Activated CD4-positive, alpha-beta memory T cell treated with anti-CD3 and anti-CD28 coated beads for 36 hours (primary cell): ENCODE measurements around the gene CELA1. TPM values are rescaled to one million over a fixed set of nuclear protein-coding genes. Genes with fewer than 3 reads are reported as not detected.

ENCODE experiments used
- CTCF ChIA-PET: fragments of 350-600 bp; sonication (Branson Sonifier 250); formaldehyde crosslinking; loops from one replicate; lab custom pipeline; 2021; ENCODE audit warnings: antibody characterized with exemption, inconsistent platforms; lab: Charles Lee
- POLR2A ChIA-PET: fragments of 350-600 bp; sonication (Branson Sonifier 250); formaldehyde crosslinking; loops from one replicate; lab custom pipeline; 2021; ENCODE audit warnings: antibody characterized with exemption; lab: Charles Lee
- DNase-seq: peaks from one replicate; pipeline ENCODE4 v3.0.0-alpha.2; 2020
- H3K27ac Mint-ChIP-seq: one replicate; pipeline ENCODE4 v1.8.0; 2021; ENCODE audit warnings: mixed read lengths
- H3K27me3 Mint-ChIP-seq: one replicate; pipeline ENCODE4 v1.8.0; 2021; ENCODE audit warnings: mixed read lengths
- H3K36me3 Mint-ChIP-seq: one replicate; pipeline ENCODE4 v1.8.0; 2021; ENCODE audit warnings: mixed read lengths
- H3K4me1 Mint-ChIP-seq: one replicate; pipeline ENCODE4 v1.8.0; 2021; ENCODE audit warnings: low read depth, mixed read lengths
- H3K4me3 Mint-ChIP-seq: one replicate; pipeline ENCODE4 v1.8.0; 2021; ENCODE audit warnings: mild to moderate bottlenecking, mixed read lengths
- H3K9me3 Mint-ChIP-seq: one replicate; pipeline ENCODE4 v1.8.0; 2021; ENCODE audit warnings: mixed read lengths
- intact Hi-C: fragments of 100-400 bp; cut with micrococcal nuclease; formaldehyde crosslinking; loops from one replicate; pipeline ENCODE4 v1.15.1; 2023
- total RNA-seq, 2 experiments: library from RNA; stranded (reverse); gene quantifications; one replicate each; pipeline ENCODE4 v1.2.3, GENCODE V29; 2021

Gene CELA1
- total RNA-seq, 2 experiments from 2014 or later, result 0.24 TPM; not detected in 1

GRCh38 chr12:51359851-51360250 lies 13.4 kb upstream of the CELA1 start:
- DNase-seq, result no peak
- no peaks in the 10 kb centered on the region for H3K27me3 Mint-ChIP-seq
- POLR2A ChIA-PET, result no interaction called here
- CTCF ChIA-PET, result interaction anchor here (1.2 kb wide), 1 partner anchor 19 kb away, joined by 3 read pairs; no protein-coding TSS in a partner anchor
- no peak overlapping the region for H3K4me3 Mint-ChIP-seq
- H3K9me3 Mint-ChIP-seq, result no peaks in the 10 kb centered on the region
- H3K4me1 Mint-ChIP-seq, result peaks cover 12% of the 10 kb centered on the region
- intact Hi-C loops, result no loop called here
- H3K27ac Mint-ChIP-seq, result no peak overlapping the region
- H3K36me3 Mint-ChIP-seq, result peaks cover 3% of the 10 kb centered on the region

GRCh38 chr12:51358496-51358895 lies 12.0 kb upstream of the CELA1 start:
- DNase-seq, result no peak
- Mint-ChIP-seq H3K36me3 (peaks cover 3% of the 10 kb centered on the region), H3K4me1 (peaks cover 12% of the 10 kb centered on the region), H3K9me3 (no peaks in the 10 kb centered on the region), H3K27ac (peak overlapping the region; percentile 15), H3K4me3 (no peak overlapping the region), H3K27me3 (no peaks in the 10 kb centered on the region)
- ChIA-PET CTCF (interaction anchor here (1.0 kb wide), 1 partner anchor 174 kb away, joined by 3 read pairs; no protein-coding TSS in a partner anchor), POLR2A (no interaction called here)
- intact Hi-C loops, result no loop called here

GRCh38 chr12:51357374-51358047 lies 11.0 kb upstream of the CELA1 start:
- Mint-ChIP-seq H3K36me3 (peaks cover 3% of the 10 kb centered on the region), H3K27ac (no peak overlapping the region), H3K4me3 (no peak overlapping the region), H3K4me1 (peaks cover 12% of the 10 kb centered on the region), H3K27me3 (no peaks in the 10 kb centered on the region), H3K9me3 (no peaks in the 10 kb centered on the region)
- intact Hi-C loops, result no loop called here
- CTCF ChIA-PET, result no interaction called here
- peak; percentile 64 for DNase-seq
- POLR2A ChIA-PET, result no interaction called here

GRCh38 chr12:51351913-51352532 lies 5.5 kb upstream of the CELA1 start:
- H3K27me3 Mint-ChIP-seq, result no peaks in the 10 kb centered on the region
- peaks cover 3% of the 10 kb centered on the region for H3K4me1 Mint-ChIP-seq
- ChIA-PET CTCF (interaction anchor here (0.6 to 4.8 kb wide), 10 partner anchors 11 to 525 kb away, joined by 3 to 45 read pairs (median 4); no protein-coding TSS in a partner anchor), POLR2A (interaction anchor here (0.6 kb wide), 1 partner anchor 103 kb away, joined by 4 read pairs; no protein-coding TSS in a partner anchor)
- peak; percentile 63 for DNase-seq
- H3K9me3 Mint-ChIP-seq, result no peaks in the 10 kb centered on the region
- no peak overlapping the region for H3K27ac Mint-ChIP-seq
- intact Hi-C loops, result no loop called here
- peaks cover 1% of the 10 kb centered on the region for H3K36me3 Mint-ChIP-seq
- H3K4me3 Mint-ChIP-seq, result no peak overlapping the region

- DNase-seq, result no peak
- Mint-ChIP-seq H3K27me3 (no peaks in the 10 kb centered on the region), H3K4me1 (no peaks in the 10 kb centered on the region), H3K9me3 (no peaks in the 10 kb centered on the region), H3K27ac (no peak overlapping the region), H3K4me3 (no peak overlapping the region), H3K36me3 (no peaks in the 10 kb centered on the region)
- CTCF ChIA-PET, result interaction anchor here (1.6 to 4.8 kb wide), 2 partner anchors 8 to 87 kb away, joined by 12 to 45 read pairs; no protein-coding TSS in a partner anchor
- POLR2A ChIA-PET, result no interaction called here
- intact Hi-C loops, result loop anchor here (10.0 kb wide), 1 partner anchor 584 kb away; the partner anchor contains the start of gene ATF1
These were observed 2.5 kb upstream of the CELA1 start for GRCh38 chr12:51349026-51349425.

- ChIA-PET CTCF (no interaction called here), POLR2A (no interaction called here)
- Mint-ChIP-seq H3K9me3 (no peaks in the 10 kb centered on the region), H3K27me3 (no peaks in the 10 kb centered on the region), H3K4me1 (peaks cover 2% of the 10 kb centered on the region), H3K27ac (peak overlapping the region; percentile 38), H3K4me3 (no peak overlapping the region), H3K36me3 (no peaks in the 10 kb centered on the region)
- intact Hi-C loops, result loop anchor here (10.0 kb wide), 1 partner anchor 583 kb away; the partner anchor contains the start of gene ATF1
- no peak for DNase-seq
These were observed 1.6 kb upstream of the CELA1 start for GRCh38 chr12:51348116-51348515.

- POLR2A ChIA-PET, result no interaction called here
- Mint-ChIP-seq H3K27me3 (no peaks in the 10 kb centered on the region), H3K27ac (no peak overlapping the region), H3K9me3 (no peaks in the 10 kb centered on the region), H3K4me3 (no peak overlapping the region), H3K4me1 (peaks cover 19% of the 10 kb centered on the region), H3K36me3 (no peaks in the 10 kb centered on the region)
- CTCF ChIA-PET, result no interaction called here
- DNase-seq, result no peak
- intact Hi-C loops, result loop anchor here (10.0 kb wide), 1 partner anchor 581 kb away; the partner anchor contains the start of gene ATF1
These were observed 798 bp downstream of the CELA1 start for GRCh38 chr12:51345681-51346080.

- ChIA-PET CTCF (interaction anchor here (3.9 to 5.8 kb wide), 4 partner anchors 8 to 81 kb away, joined by 38 to 118 read pairs (median 44); partner anchors contain the start of gene SMAGP), POLR2A (no interaction called here)
- peaks cover 19% of the 10 kb centered on the region for H3K4me1 Mint-ChIP-seq
- no peak for DNase-seq
- no peaks in the 10 kb centered on the region for H3K9me3 Mint-ChIP-seq
- H3K27ac Mint-ChIP-seq, result no peak overlapping the region
- H3K36me3 Mint-ChIP-seq, result no peaks in the 10 kb centered on the region
- intact Hi-C loops, result loop anchor here (10.0 kb wide), 1 partner anchor 578 kb away; the partner anchor contains the start of gene ATF1
- H3K4me3 Mint-ChIP-seq, result no peak overlapping the region
- H3K27me3 Mint-ChIP-seq, result no peaks in the 10 kb centered on the region
These were observed 3.3 kb downstream of the CELA1 start for GRCh38 chr12:51343201-51343600.

GRCh38 chr12:51342416-51342815 lies 4.1 kb downstream of the CELA1 start:
- Mint-ChIP-seq H3K9me3 (no peaks in the 10 kb centered on the region), H3K4me3 (no peak overlapping the region), H3K27ac (no peak overlapping the region), H3K27me3 (no peaks in the 10 kb centered on the region), H3K4me1 (peaks cover 19% of the 10 kb centered on the region), H3K36me3 (no peaks in the 10 kb centered on the region)
- intact Hi-C loops, result loop anchor here (10.0 kb wide), 1 partner anchor 578 kb away; the partner anchor contains the start of gene ATF1
- ChIA-PET POLR2A (no interaction called here), CTCF (interaction anchor here (1.5 to 5.8 kb wide), 11 partner anchors 9 to 517 kb away, joined by 6 to 118 read pairs (median 11); partner anchors contain the start of genes DAZAP2, LETMD1 and SMAGP)
- DNase-seq, result no peak

- no peaks in the 10 kb centered on the region for H3K27me3 Mint-ChIP-seq
- CTCF ChIA-PET, result interaction anchor here (0.7 to 5.8 kb wide), 60 partner anchors 10 to 576 kb away, joined by 3 to 118 read pairs (median 5); partner anchors contain the start of genes ATF1, BIN2, CSRNP2 and DAZAP2
- no peak overlapping the region for H3K4me3 Mint-ChIP-seq
- no peaks in the 10 kb centered on the region for H3K36me3 Mint-ChIP-seq
- no peaks in the 10 kb centered on the region for H3K9me3 Mint-ChIP-seq
- H3K4me1 Mint-ChIP-seq, result peaks cover 19% of the 10 kb centered on the region
- peak; percentile 78 for DNase-seq
- intact Hi-C loops, result loop anchor here (1.0 to 10.0 kb wide), 6 partner anchors 19 to 577 kb away; partner anchors contain the start of genes ATF1 and LETMD1
- no peak overlapping the region for H3K27ac Mint-ChIP-seq
- POLR2A ChIA-PET, result interaction anchor here (0.6 to 1.3 kb wide), 3 partner anchors 19 to 577 kb away, joined by 3 to 4 read pairs (median 4); partner anchors contain the start of gene ATF1
These were observed 5.0 kb downstream of the CELA1 start for GRCh38 chr12:51341251-51342007.

GRCh38 chr12:51339750-51340149 lies 6.7 kb downstream of the CELA1 start:
- H3K36me3 Mint-ChIP-seq, result no peaks in the 10 kb centered on the region
- H3K4me1 Mint-ChIP-seq, result peaks cover 19% of the 10 kb centered on the region
- DNase-seq, result no peak
- H3K4me3 Mint-ChIP-seq, result no peak overlapping the region
- H3K27me3 Mint-ChIP-seq, result no peaks in the 10 kb centered on the region
- intact Hi-C loops, result loop anchor here (2.0 to 10.0 kb wide), 4 partner anchors 17 to 575 kb away; partner anchors contain the start of genes ATF1 and LETMD1
- ChIA-PET POLR2A (interaction anchor here (0.8 kb wide), 1 partner anchor 15 kb away, joined by 3 read pairs; no protein-coding TSS in a partner anchor), CTCF (interaction anchor here (1.1 to 5.8 kb wide), 11 partner anchors 9 to 575 kb away, joined by 3 to 118 read pairs (median 16); partner anchors contain the start of genes ATF1, BIN2 and SMAGP)
- H3K9me3 Mint-ChIP-seq, result no peaks in the 10 kb centered on the region
- H3K27ac Mint-ChIP-seq, result no peak overlapping the region
